HG02973 (cell line): ENCODE measurements around the gene MEGF9.

Source experiments
- ATAC-seq: cut with Tn5 transposase; IDR thresholded peaks from one replicate; pipeline ENCODE4 v1.9.1; 2021; ENCODE audit warnings: moderate library complexity; ENCODE audit not compliant: unreplicated experiment

The MEGF9 gene

DNA sequence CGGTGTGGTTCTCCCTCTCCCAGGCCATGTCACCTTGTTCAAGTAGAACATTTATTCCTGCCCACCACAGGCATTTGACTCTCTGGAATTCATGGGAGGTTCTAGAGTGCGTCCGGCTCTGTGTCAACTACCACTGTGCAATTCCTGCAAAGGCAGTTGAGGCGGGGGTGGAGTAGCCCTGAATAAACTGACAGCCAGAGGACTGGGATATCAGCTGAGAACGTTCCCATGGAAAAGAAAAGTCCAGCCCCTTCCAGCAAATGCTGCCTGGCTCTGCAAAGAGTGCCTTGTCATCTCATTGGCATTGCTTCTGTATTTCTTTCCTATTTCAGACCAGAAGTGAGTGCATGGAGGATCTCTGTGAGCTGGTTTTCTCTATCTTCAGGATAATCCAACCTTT, 18.9 kb upstream of the MEGF9 start:
- ATAC-seq: no peak

DNA sequence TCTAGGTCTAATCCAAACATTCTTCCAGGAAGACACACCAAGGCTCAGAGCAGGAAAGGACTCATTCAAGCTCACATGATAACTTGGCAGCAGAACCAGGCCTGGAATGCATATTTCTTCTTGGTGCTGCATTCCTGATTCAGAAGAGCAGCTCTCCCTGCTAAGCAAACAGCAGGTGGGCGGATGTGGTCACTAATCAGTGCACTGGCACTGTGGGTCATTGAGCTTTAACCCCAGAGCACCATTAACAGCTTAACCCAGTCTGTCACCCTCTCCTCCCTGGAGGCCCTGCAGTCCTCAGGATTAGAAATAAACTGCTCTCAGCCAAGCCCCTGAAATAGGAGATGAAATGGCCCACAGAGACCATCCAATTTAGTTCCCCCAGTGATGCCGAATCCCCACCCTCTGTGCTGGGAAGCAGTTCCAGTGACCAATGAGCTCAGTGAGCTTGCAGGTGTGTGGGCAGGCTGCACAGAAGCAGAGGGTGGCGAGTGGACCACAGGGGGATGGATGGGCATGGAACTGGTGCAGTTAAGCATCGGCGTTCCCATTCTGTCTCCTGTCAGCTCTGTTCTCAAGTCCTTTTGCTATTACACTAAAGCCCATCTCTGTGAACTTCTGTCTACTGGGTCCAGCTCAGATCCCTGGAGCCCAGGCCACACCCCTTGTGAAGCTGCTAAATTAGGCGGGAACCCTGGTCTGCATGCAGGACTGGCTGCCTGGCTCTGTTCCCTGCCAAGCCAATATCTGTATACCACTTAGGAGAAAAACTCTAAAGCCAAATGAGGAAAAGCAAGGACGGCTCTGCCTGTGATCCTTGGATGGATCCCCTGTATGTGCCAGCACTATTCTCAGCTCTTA, 16.6 kb upstream of the MEGF9 start:
- no peak for ATAC-seq

DNA sequence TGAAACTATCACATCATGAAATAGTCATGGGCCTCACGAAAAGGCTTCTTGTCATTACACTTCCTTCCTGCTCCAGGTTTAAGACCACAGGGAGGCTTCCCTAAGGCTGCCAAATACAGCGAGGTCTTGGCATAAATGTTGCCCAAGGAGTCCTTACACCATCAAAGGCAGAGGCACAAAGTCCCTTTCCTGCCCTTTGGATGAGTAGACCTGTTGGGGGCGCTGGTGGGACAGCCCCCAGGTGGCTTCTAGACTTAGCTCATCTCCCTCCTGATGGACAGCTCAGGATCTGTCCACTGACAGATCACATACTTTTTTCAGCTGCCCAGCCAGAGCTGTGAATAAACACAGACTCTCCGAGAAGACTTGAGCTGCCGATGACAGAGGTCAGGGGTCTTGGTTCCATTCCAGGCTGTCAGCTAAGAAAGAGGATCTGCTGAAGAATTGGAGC, 15.5 kb upstream of the MEGF9 start:
- ATAC-seq: no peak

DNA sequence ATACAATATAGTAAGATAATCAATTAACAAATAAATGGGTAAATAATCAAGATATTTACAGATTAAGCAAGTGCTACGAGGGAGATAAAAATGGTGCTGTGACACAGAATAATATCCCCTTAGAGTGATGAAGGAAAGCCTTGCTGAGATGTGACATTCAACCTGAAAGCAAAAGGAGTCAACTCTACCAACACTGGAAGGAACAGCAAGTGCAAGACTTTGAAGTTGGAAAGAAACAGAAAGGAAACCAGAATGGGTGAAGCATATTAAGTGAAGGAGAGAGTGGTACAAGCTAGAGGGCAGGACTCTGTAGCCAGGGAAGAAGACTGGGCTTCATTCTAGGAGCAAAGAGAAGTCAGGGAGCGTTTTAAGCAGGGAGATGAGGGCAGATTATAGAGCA, 12.2 kb upstream of the MEGF9 start:
- no peak for ATAC-seq

DNA sequence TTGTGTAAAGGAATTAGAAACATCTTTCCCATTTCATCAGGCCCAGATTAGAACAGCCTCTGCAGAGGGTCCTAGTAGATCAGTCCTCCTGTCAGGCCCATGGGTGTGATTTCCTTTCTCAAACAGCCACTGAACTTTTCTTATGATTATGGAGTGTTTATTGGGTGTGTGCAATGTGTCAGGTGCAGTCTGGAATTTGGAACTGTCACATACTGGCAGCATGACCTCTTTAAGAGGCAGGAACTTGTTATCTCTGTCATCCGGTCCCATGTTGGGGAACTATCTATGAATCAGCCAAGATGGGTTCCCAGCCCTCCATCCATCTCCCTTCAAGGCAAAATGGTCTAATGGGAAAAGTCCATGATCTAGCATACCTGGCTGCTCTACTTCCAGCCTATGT, 11.6 kb upstream of the MEGF9 start:
- no peak for ATAC-seq

DNA sequence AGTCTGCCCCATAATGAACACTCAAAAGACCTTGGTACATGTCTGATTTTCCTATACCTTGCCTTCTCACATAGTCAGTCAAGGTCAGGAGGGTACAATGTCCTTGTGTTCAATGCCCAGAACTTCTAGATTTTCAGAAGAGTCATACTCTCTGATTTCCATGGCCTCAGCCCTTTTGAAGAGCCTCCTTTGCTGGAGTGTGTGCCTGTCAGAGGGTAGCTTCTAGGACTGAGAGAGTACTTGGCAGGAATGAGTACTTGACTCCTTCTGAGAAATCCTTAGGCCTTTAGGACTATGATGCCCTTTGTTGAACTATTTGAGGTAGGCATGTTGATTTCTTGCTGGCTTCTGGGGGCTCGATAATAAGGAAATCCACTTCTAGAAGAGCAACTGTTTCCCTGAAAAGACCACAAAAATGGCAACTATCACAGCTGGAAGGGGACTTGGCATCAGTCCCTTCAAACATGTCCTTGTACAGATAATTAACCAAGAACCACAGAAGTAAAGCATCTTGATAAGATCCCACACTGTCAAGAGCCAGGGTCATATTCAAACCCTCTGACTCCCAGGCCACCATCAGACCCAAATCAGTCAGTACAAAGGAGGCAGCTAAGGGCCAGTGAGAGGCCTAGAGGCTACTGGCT, 10.6 kb upstream of the MEGF9 start:
- no peak for ATAC-seq

DNA sequence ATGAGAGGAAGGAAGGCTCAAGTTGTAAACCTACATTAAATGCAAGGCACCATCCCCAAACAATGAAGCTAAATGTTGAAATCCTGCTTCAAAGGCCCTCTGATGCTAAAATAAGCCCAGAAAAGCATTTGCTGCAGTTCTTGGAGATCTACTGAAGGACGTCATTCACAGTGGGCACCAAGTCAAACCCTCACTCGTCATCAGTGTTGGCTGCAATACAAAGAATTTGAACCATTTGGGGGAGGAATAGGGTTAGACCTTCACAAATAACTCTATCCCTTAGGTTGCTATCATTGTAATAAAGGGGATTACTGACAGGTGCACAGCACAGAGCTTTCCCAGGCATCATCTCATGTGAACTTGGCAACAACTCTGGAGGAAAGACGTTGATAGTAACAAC, 9.3 kb upstream of the MEGF9 start:
- ATAC-seq: no peak

DNA sequence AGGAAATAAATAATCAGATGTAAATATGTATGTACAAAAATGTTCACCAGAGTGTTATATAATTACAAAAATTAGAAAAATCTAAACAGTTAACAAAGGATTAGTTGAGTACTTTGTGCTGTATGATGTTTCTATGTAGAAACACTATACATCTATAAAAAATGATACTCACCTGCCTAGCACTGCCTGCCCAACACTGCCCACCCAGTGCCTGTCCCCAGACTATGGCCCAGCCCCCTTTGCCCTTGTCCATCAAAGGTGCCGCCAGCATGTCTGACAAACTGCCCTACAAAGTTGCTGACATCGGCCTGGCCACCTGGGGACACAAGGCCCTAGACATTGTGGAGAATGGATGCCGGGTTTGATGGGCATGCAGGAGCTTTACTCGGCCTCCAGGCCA, 6.1 kb upstream of the MEGF9 start:
- no peak for ATAC-seq

DNA sequence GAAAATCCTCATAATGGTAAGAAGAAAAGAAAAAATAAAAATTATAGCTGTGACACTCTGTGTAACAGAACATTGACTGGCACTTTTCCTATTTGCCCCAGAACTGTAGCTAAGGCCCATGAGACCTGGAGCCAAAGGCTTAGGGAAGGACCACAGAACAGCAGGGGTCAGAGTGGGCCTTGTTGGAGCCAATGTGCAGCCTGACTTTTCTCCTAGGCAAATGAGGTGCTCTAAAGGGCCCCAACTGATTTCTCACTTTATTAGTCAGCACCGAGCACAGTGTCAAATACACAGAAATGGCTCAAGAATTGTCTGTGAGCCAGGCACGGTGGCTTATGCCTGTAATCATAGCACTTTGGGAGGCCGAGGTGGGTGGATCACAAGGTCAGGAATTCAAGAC, 4.0 kb upstream of the MEGF9 start:
- ATAC-seq: no peak

DNA sequence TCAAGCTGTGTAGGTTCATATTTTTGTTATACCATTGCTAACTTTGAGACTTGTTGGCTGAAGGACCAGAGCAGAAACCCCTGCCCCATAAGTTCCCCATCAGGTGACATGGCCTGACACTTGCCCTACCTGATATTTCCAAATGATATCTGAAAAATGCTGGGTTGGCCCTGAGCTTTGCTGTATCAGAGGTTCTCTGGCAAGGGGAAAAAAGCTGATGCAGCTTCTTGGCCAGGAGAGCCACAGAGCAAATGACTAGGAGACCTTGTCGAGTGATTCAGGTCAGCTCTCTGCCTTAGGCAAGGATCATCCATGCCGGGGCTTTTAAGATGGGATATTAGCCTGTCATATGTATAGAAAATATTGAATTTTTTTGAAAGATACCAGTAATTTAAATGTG, 2.9 kb upstream of the MEGF9 start:
- ATAC-seq: no peak

DNA sequence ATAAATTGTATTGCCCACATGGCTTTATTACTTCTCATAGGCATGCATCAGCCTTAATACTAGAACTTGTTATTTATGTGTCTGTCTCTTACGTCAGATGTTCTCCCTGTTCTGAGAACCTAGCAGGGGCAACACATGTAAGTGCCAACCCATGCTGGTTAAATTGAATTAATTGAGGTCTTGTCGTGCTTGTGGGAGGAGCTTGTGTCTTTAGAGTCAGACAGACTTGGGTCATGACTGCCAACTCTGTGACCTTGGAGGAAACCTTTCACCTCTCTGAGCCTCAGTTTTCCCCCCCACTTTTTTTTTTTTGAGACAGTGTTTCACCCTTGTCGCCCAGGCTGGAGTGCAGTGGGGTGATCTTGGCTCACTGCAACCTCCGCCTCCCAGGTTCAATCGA, 2.2 kb upstream of the MEGF9 start:
- ATAC-seq: no peak

DNA sequence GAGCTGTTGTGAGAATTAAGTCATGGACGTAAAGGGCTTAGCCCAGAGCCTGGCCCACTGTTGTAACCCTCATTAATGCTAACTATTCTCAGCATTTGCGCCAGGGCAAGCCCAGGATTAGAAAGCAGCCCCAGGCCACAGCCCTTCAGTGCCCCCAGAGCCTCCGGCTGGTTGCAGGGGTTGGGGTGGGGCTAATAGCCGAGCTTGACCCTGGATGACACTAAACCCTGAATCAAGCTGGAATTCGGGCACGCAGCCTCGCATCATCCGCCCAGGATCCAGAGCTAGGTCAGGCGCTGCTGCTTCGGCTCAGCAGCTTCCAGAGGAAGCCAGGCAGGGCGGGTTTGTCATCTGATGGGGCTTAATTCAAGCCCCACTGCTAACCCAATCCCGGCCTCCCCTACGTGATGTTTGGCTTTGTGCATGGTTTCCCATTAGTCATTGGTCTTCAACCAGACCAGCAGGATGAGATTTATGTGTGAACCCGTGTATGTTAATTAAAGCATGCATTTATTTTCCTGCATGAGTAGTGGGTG, 1.2 kb upstream of the MEGF9 start:
- ATAC-seq: no peak

DNA sequence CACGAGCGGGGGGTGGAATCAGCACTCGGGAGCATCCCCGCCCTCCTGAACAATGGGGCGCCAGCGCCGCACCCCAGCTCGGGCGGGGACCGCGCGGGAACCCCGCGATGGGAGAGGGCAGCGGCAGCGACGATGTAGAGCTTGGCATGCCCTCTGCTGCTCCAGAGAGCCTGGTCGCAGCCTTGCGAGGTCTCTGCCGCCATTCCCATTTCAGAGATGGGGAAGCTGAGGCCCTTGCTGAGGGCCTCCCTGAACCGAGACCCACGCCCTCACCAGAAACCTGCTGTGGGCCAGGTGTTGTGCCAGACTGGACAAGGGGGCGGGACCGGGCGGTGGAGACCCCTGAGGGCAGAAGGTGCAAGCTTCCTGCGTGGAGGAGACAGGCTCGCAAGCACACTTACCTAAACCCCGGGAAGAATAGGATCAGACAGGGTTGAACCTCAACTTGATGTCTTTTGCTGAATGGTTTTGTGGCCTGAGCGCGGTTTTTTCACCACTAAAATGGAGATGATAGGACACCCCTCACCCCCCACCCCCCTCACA, 647 bp upstream of the MEGF9 start:
- ATAC-seq: no peak

DNA sequence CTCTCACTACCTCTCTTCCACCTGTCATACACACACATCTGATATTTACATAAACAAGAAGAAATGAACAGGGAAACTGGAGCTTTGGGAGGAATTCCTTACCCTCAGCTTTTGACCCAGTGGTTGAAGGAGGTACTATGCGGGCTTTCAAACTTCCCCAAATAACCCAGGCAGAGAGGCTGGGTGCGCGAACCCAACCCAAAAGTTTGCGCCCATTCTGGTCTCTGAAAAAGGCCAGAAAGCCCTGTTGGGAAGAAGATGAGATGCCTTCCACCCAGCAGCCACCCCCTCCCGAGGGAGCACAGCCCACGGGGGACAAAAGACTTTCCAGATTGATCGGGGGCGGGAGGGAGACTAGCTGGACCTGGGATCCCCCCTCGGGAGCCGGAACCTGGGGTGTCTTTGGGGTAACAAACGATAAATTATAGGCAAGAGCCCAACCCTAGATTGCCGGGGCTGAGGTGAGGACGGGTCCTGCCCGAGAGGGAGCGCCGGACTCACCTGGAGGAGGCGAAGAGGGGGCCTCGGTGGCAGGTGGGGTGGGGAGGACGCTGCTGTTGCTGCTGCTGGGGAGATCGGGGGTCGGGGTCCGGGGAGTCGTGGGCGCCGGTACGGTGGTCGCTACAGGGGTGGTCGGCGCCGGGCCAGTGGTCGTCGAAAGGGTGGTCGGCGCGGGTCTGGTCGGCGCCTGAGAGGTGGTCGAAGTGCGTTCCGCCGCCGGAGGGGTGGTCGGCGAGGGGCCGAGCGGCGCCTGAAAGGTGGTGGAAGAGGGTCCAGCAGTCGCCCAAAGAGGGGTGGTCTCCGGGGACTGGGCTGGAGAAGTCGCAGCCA, 798 bp downstream of the MEGF9 start:
- ATAC-seq: no peak

DNA sequence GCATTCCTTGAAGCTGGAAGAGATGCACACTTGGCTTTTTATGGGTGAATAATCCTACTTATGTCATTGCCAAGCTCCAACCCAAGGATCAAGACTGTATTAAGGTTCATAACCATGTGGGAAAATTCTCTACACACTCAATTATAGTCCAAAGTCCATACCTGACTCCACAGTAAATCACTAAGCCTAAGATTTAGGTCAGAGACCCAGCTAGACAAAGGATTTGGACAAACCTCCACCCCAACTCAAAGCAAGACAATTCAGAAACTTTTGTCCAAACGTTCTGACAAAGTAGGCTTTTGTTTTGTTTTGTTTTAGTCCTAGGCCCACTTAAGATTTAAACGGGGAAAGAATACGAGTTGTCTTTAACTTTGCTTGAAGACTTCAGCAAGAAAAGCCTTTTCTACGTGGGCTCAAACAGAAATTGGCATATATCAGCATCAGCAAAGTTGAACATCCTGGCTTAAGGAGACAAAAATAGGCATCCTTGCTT, 1.7 kb downstream of the MEGF9 start:
- no peak for ATAC-seq

DNA sequence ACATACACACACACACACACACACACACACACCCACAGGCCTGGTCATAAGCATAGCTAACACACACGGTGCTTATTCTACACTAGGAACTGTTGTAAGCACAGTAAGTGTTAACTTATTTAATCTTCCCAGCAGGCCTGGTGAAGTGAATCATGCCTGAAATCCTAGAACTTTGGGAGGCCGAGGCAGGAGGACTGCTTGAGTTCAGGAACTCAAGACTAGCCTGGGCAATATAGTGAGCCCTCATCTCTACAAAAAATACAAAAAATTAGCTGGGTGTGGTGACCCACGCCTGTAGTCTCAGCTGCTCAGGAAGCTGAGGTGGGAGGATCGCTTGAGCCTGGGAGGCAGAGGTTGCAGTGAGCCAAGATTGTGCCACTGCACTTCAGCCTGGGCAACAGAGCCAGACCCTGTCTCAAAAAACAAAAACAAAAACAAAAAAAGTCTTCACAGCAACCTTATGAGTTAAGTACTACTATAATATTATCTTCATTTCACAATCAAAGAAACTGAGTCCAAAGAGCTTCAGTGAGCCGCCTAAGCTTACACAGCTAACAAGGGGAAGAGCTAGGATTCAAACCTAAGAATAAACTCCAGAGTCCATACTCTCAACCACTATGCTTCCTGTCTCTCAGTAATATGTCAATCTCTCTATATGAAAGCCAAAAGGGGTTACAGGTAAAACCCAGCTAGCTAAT, 2.3 kb downstream of the MEGF9 start:
- ATAC-seq: no peak

DNA sequence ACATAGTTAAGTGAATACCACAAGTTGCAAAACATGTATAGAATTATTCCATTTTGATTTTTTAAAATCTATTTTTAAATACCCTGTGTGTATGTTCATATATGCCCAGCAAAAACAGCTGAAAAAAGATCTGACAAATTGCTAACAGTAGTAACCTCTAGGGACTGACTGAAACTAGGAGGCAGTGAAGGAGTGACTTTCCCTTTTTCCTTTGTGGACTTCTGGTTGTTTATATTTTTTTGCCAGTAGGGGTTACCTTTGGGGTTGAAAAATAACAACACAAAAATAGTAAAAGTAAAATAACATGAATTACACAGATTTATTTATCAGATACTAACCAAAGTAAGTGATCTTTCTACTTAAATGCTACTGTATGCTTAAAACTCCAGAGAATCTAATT, 2.9 kb downstream of the MEGF9 start:
- no peak for ATAC-seq

DNA sequence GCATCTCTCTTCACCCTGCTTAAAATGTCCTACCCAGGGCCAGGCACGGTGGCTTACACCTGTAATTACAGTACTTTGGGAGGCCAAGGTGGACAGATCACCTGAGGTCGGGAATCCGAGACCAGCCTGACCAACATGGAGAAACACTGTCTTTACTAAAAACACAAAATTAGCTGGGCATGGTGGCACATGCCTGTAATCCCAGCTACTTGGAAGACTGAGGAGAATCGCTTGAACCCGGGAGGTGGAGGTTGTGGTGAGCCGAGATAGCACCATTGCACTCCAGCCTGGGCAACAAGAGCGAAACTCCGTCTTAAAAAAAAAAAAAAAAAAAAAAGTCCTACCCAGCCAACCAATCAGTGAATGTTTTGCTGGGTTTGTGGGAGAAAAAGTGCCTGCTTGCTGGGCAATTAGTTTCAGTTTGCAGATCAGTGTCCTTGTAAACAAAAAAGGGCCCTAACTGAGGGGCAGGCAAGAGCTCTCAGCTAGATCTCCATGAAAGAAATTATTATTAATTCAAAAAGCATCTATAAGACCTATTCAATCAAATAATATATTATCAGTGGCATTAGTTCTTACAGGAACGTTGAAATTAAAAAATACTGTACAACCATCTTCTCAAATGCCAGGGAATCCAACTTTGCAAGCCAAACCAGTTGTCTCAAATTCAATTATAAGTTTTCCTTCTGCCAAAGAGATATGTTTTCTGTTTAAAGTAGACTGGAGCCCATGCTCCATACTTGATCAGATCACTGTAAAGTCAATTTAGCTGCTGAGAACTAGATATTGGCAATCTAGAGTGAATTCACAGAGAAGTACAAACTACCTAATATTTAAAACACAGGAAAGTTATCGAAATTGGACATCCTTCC, 3.9 kb downstream of the MEGF9 start:
- no peak for ATAC-seq

DNA sequence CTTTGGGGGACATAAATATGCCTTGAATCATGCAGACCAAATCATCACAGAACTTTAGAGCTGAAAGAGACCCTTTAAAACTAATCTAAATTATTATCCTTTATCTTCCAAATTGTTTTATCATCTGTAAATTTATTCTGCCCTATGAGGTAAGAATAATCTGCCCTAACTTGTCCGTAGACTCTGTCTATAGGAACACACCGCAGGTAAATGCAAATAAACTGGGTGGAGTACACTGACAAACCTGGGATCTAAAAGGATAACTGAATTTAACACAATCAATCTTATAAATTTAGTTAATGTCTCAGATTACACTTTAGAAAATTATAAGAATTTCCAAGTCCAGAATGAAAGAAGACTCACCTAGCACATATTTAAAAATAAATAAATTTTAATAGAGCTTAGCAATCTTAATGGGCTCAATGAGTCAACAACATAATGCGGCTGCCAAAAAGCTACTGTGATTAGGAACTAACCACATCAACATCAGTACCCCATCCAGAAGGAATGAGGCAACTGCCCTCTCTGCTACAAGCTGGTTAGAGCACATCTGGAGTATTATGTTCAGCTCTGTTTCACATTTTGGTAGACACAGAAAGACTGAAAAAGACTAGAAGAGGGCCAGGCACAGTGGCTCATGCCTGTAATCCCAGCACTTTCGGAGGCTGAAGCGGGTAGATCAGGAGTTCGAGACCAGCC, 5.6 kb downstream of the MEGF9 start:
- ATAC-seq: no peak
